Right atrium auricular region (tissue), 2 donors: ENCODE measurements around the gene PLEKHM3. TPM values are rescaled to one million over a fixed set of nuclear protein-coding genes. Genes with fewer than 3 reads are reported as not detected.

ENCODE experiments used
- DNase-seq: peaks from one replicate; pipeline ENCODE4 v3.0.0-alpha.2; 2019; ENCODE audit warnings: low spot score
- H3K27ac ChIP-seq, 2 donors: fragments of 200-600 bp; sonication (generic); 1 replicate in 1 of 2; 2 replicates in 1 of 2; pipeline ENCODE4 v1.5.1; 2016 to 2019
- H3K27me3 ChIP-seq, 2 donors: fragments of 200-600 bp; sonication (generic); one replicate each; pipeline versions ENCODE4 v1.5.1 to v1.6.0; 2017 to 2019
- H3K36me3 ChIP-seq: fragments of 200-600 bp; sonication (generic); one replicate; pipeline ENCODE4 v1.5.1; 2016
- H3K4me1 ChIP-seq, 2 donors: fragments of 200-600 bp; sonication (generic); one replicate each; pipeline versions ENCODE4 v1.5.1 to v1.6.0; 2017 to 2019
- H3K4me3 ChIP-seq, 2 donors: fragments of 200-600 bp; sonication (generic); 1 replicate in 1 of 2; 2 replicates in 1 of 2; pipeline ENCODE4 v1.5.1; 2017 to 2019; ENCODE audit warnings: mild to moderate bottlenecking in 1 of 2, moderate library complexity in 1 of 2
- H3K9me3 ChIP-seq, 2 donors: fragments of 200-600 bp; sonication (generic); one replicate each; pipeline ENCODE4 v1.5.1; 2019
- total RNA-seq, 2 donors: library from RNA; depleted of rRNA; stranded (reverse); fragments of >200 nt; gene quantifications; one replicate each; pipeline ENCODE4 v1.1.0, GENCODE V29; 2016
- TF ChIP-seq, protein P1 (sequence below), 2 donors: fragments of 200-600 bp; sonication (generic); IDR thresholded peaks; one replicate each; pipeline ENCODE4 v1.5.1; 2019; ENCODE audit warnings: antibody characterized with exemption in 2 of 2

Gene PLEKHM3
- total RNA-seq, 2 donors from 2014 or later = 14.9 to 20.0 TPM

- TF ChIP-seq, protein P1, sequence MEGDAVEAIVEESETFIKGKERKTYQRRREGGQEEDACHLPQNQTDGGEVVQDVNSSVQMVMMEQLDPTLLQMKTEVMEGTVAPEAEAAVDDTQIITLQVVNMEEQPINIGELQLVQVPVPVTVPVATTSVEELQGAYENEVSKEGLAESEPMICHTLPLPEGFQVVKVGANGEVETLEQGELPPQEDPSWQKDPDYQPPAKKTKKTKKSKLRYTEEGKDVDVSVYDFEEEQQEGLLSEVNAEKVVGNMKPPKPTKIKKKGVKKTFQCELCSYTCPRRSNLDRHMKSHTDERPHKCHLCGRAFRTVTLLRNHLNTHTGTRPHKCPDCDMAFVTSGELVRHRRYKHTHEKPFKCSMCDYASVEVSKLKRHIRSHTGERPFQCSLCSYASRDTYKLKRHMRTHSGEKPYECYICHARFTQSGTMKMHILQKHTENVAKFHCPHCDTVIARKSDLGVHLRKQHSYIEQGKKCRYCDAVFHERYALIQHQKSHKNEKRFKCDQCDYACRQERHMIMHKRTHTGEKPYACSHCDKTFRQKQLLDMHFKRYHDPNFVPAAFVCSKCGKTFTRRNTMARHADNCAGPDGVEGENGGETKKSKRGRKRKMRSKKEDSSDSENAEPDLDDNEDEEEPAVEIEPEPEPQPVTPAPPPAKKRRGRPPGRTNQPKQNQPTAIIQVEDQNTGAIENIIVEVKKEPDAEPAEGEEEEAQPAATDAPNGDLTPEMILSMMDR (IDR thresholded peaks at IDR 0.05) = no peak
- Histone ChIP-seq H3K4me3 (no peak overlapping the region), H3K9me3 (no peaks in the 10 kb centered on the region), H3K27ac (peak overlapping the region; percentile 44 to 75), H3K36me3 (no peaks in the 10 kb centered on the region), H3K27me3 (no peaks in the 10 kb centered on the region), H3K4me1 (peaks cover 0 to 22% of the 10 kb centered on the region in 2 donors)
- no peak for DNase-seq
Observed at GRCh38 chr2:207938886-207939285, 86.4 kb downstream of the PLEKHM3 start.

GRCh38 chr2:207938415-207938814 lies 86.9 kb downstream of the PLEKHM3 start:
- TF ChIP-seq, protein P1 (IDR thresholded peaks at IDR 0.05) = no peak
- H3K27me3 ChIP-seq = no peaks in the 10 kb centered on the region
- DNase-seq = no peak
- peak overlapping the region; percentile 44 to 75 for H3K27ac ChIP-seq
- H3K9me3 ChIP-seq = no peaks in the 10 kb centered on the region
- no peak overlapping the region for H3K4me3 ChIP-seq
- H3K36me3 ChIP-seq = no peaks in the 10 kb centered on the region
- peaks cover 0 to 24% of the 10 kb centered on the region in 2 donors for H3K4me1 ChIP-seq

GRCh38 chr2:207937823-207938222 lies 87.5 kb downstream of the PLEKHM3 start:
- H3K4me3 ChIP-seq = no peak overlapping the region
- H3K9me3 ChIP-seq = no peaks in the 10 kb centered on the region
- no peaks in the 10 kb centered on the region for H3K36me3 ChIP-seq
- H3K4me1 ChIP-seq = peaks cover 0 to 24% of the 10 kb centered on the region in 2 donors
- no peaks in the 10 kb centered on the region for H3K27me3 ChIP-seq
- TF ChIP-seq, protein P1 (IDR thresholded peaks at IDR 0.05) = no peak
- no peak for DNase-seq
- peak overlapping the region in 1 of 2 donors; percentile 75 for H3K27ac ChIP-seq

DNA sequence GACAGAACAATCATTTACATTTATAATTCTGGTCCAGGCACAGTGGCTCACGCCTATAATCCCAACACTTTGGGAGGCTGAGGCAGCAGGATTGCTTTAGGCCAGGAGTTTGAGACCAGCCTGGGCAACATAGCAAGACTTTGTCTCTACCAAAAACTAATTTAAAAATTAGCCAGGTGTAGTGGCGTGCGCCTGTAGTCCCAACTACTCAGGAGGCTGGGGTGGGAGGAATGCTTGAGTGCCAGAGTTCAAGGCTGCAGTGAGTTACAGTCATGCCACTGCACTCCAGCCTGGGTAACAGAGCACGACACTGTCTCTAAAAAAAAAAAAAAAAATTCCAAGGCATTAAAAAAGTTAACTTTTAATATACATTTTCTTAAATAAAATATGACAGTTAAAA lies 88.1 kb downstream of the PLEKHM3 start:
- Histone ChIP-seq H3K4me1 (peaks cover 0 to 24% of the 10 kb centered on the region in 2 donors), H3K27me3 (no peaks in the 10 kb centered on the region), H3K9me3 (no peaks in the 10 kb centered on the region), H3K36me3 (no peaks in the 10 kb centered on the region), H3K27ac (no peak overlapping the region), H3K4me3 (no peak overlapping the region)
- TF ChIP-seq, protein P1 (IDR thresholded peaks at IDR 0.05) = no peak
- DNase-seq = no peak

DNA sequence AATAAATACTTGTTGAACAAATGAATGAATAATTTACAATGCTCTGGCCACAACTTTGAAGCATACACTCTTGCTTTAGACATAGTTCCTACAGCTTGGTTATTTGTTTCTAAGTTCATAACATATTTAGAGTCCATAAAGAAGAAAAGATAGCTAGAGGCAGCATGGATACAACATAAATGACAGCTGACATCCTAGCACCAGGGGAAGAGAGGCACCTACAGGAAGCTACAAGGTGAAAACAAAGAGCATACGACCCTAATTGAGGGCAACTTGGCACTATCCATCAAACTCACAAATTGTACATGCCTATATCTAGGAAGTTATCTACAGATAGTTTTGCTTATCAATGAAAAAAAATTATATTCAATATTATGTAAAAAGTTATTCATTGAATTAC lies 88.9 kb downstream of the PLEKHM3 start:
- TF ChIP-seq, protein P1 (IDR thresholded peaks at IDR 0.05) = no peak
- H3K4me1 ChIP-seq = peaks cover 0 to 24% of the 10 kb centered on the region in 2 donors

DNA sequence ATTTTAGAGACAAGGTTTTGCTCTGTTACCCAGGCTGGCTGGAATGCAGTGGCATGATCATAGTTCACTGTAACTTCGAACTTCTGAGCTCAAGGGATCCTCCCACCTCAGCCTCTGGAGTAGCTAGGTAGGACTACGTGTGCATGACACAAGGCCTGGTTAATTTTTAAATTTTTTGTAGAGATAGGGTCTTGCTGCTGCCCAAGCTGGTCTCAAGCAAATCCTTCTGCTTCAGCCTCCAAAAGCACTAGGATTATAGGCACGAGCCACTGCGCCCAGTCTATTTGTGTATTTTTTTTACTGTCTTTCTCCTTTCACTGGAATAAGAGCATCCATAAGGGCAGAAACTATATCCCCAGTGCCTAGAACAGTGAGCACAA lies 89.3 kb downstream of the PLEKHM3 start:
- Histone ChIP-seq H3K27ac (peak overlapping the region in 1 of 2 donors; percentile 72), H3K4me1 (peaks cover 0 to 24% of the 10 kb centered on the region in 2 donors), H3K27me3 (no peaks in the 10 kb centered on the region), H3K36me3 (no peaks in the 10 kb centered on the region), H3K9me3 (no peaks in the 10 kb centered on the region), H3K4me3 (no peak overlapping the region)
- DNase-seq = no peak
- TF ChIP-seq, protein P1 (IDR thresholded peaks at IDR 0.05) = no peak

More for the DNA sequence above, 88.9 kb downstream of the PLEKHM3 start:
- Histone ChIP-seq H3K36me3 (no peaks in the 10 kb centered on the region), H3K9me3 (no peaks in the 10 kb centered on the region), H3K27ac (peak overlapping the region in 1 of 2 donors; percentile 72), H3K4me3 (no peak overlapping the region), H3K27me3 (no peaks in the 10 kb centered on the region)
- no peak for DNase-seq
